DND-41 (cell line): ENCODE results near the gene SIRT2.
"Not testable (repeated sequence)": the region's sequence is repeated elsewhere in the genome, so short reads cannot be mapped to it uniquely, and the experiment has no call there.

ENCODE experiments used
- ATAC-seq: fragments of 200-7000 bp; cut with Tn5 transposase; 3 replicates; pipeline ENCODE4 v1.9.1; 2021; ENCODE audit warnings: low read depth; ENCODE audit not compliant: insufficient read depth
- DNase-seq: peaks from one replicate; pipeline ENCODE4 v3.0.0-alpha.2; 2020
- H2AFZ ChIP-seq: 2 replicates; pipeline ENCODE4 v1.6.0; 2012; ENCODE audit warnings: low read depth, low read length
- H3K27ac ChIP-seq: 2 replicates; pipeline ENCODE4 v1.5.1; 2012; ENCODE audit warnings: low read length, inconsistent platforms
- H3K27me3 ChIP-seq: fragments of 200-600 bp; sonication (generic); 2 replicates; pipeline ENCODE4 v1.6.0; 2012; ENCODE audit warnings: low read length, mild to moderate bottlenecking, inconsistent platforms; ENCODE audit not compliant: insufficient read depth, poor library complexity
- H3K36me3 ChIP-seq: 2 replicates; pipeline ENCODE4 v1.5.1; 2012; ENCODE audit warnings: low read length, inconsistent platforms; ENCODE audit not compliant: insufficient read depth
- H3K4me1 ChIP-seq: 2 replicates; pipeline ENCODE4 v1.5.1; 2012; ENCODE audit warnings: mild to moderate bottlenecking, low read length; ENCODE audit not compliant: insufficient read depth
- H3K4me2 ChIP-seq: 2 replicates; pipeline ENCODE4 v1.6.0; 2012; ENCODE audit warnings: mild to moderate bottlenecking, moderate library complexity, low read length, inconsistent platforms; ENCODE audit not compliant: insufficient read depth
- H3K4me3 ChIP-seq, 2 experiments: fragments of 200-600 bp in 1 of 2; shearing (Covaris generic) in 1 of 2; 2 replicates each; pipeline ENCODE4 v1.5.1; 2012 to 2016; ENCODE audit warnings: inconsistent platforms in 2 of 2, low read length in 2 of 2, mild to moderate bottlenecking in 2 of 2, low read depth in 1 of 2, moderate library complexity in 1 of 2
- H3K79me2 ChIP-seq: 2 replicates; pipeline ENCODE4 v1.6.0; 2012; ENCODE audit warnings: low read length, inconsistent platforms; ENCODE audit not compliant: insufficient read depth
- H3K9ac ChIP-seq: 2 replicates; pipeline ENCODE4 v1.6.0; 2012; ENCODE audit warnings: low read depth, mild to moderate bottlenecking, inconsistent platforms, low read length, moderate library complexity
- H3K9me3 ChIP-seq: 2 replicates; pipeline ENCODE4 v1.5.1; 2012; ENCODE audit warnings: low read length, moderate library complexity, mild to moderate bottlenecking, inconsistent platforms; ENCODE audit not compliant: insufficient read depth, severe bottlenecking
- H4K20me1 ChIP-seq: 2 replicates; pipeline ENCODE4 v1.6.0; 2012; ENCODE audit warnings: low read length; ENCODE audit not compliant: insufficient read depth
- EZH2 ChIP-seq: IDR thresholded peaks from 3 replicates; pipeline ENCODE4 v1.6.1; 2012; ENCODE audit warnings: borderline replicate concordance, low read depth, mild to moderate bottlenecking, moderate library complexity, low read length, inconsistent platforms; ENCODE audit not compliant: severe bottlenecking
- TF ChIP-seq, protein P1 (sequence below): IDR thresholded peaks from 2 replicates; pipeline ENCODE4 v1.5.1; 2012; ENCODE audit warnings: borderline replicate concordance, low read length, moderate library complexity, mild to moderate bottlenecking; ENCODE audit not compliant: poor library complexity, severe bottlenecking; ENCODE audit errors: extremely low read depth

SIRT2 gene

DNA sequence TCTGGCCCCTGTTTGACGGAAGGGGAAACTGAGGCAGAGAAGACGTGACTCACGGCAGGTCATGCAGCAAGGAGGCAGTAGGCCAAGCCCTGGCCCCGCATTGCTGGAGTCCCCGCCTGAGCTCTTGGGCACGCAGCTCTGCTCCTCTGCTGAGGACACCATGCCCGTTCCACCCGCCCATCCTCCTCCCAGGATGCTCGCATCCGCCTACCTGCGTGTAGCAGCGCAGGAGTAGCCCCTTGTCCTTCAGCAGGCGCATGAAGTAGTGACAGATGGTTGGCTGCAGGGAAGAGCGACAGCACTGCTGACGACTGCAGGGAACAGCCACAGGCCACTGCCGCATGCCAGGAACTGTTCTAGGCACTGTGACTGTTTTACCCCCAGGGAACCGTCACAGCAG lies 10.5 kb downstream of the SIRT2 start:
- H3K4me3 ChIP-seq = no peak overlapping the region
- H3K36me3 ChIP-seq = peaks cover 29% of the 10 kb centered on the region
- ATAC-seq = no peak
- H3K27me3 ChIP-seq = no peaks in the 10 kb centered on the region
- H3K27ac ChIP-seq = no peak overlapping the region
- H3K4me1 ChIP-seq = no peaks in the 10 kb centered on the region
- H4K20me1 ChIP-seq = no peaks in the 10 kb centered on the region
- no peak for DNase-seq
- no peaks in the 10 kb centered on the region for H3K9me3 ChIP-seq
- no peak overlapping the region for H3K4me2 ChIP-seq
- no peak for TF ChIP-seq EZH2
- no peak overlapping the region for H3K9ac ChIP-seq
- no peaks in the 10 kb centered on the region for H3K79me2 ChIP-seq
- no peak overlapping the region for H2AFZ ChIP-seq

DNA sequence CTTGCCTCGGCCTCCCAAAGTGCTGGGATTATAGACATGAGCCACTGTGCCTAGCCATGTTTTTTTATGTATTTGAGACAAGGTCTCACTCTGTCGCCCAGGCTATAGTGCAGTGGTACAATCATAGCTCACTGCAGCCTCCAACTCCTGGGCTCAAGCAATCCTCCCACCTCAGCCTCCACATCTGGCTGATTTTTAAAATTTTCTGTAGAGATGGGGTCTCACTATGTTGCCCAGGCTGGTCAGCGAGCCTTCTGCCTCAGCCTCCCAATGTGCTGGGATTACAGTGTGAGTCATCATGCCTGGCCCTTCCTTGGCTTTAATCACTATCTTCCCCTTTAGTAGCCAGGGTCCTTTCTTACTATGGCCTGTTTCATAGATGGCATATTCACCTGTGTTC lies 14.7 kb downstream of the SIRT2 start:
- H4K20me1 ChIP-seq, H2AFZ ChIP-seq, H3K9ac ChIP-seq, H3K27me3 ChIP-seq, ATAC-seq, H3K9me3 ChIP-seq, DNase-seq, H3K4me3 ChIP-seq, H3K4me2 ChIP-seq, H3K4me1 ChIP-seq, H3K27ac ChIP-seq, H3K79me2 ChIP-seq: not testable (repeated sequence)
- H3K36me3 ChIP-seq = peaks cover 42% of the 10 kb centered on the region

DNA sequence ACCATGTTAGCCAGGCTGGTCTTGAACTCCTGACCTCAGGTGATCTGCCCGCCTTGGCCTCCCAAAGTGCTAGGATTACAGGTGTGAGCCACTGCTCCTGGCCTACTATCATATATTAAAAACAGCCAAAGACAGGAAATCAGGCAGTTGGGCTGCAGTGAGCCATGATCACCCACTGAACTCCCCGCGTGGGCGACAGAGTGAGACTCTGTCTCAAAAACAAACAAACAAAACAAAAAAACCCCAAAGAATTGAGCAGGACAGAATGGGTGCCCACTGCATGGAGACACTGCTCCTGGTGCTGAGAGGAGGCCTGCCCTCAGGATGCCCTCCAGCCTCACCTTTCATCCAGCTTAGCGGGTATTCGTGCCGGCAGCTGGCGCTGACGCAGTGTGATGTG lies 16.1 kb downstream of the SIRT2 start:
- DNase-seq (no peak), ATAC-seq (no peak)
- H3K4me2 ChIP-seq = no peak overlapping the region
- H3K4me1 ChIP-seq = peaks cover 13% of the 10 kb centered on the region
- no peaks in the 10 kb centered on the region for H3K27me3 ChIP-seq
- H3K79me2 ChIP-seq = no peaks in the 10 kb centered on the region
- H3K27ac ChIP-seq = no peak overlapping the region
- peaks cover 28% of the 10 kb centered on the region for H3K36me3 ChIP-seq
- H3K9ac ChIP-seq = no peak overlapping the region
- H3K9me3 ChIP-seq = no peaks in the 10 kb centered on the region
- TF ChIP-seq, protein P1, sequence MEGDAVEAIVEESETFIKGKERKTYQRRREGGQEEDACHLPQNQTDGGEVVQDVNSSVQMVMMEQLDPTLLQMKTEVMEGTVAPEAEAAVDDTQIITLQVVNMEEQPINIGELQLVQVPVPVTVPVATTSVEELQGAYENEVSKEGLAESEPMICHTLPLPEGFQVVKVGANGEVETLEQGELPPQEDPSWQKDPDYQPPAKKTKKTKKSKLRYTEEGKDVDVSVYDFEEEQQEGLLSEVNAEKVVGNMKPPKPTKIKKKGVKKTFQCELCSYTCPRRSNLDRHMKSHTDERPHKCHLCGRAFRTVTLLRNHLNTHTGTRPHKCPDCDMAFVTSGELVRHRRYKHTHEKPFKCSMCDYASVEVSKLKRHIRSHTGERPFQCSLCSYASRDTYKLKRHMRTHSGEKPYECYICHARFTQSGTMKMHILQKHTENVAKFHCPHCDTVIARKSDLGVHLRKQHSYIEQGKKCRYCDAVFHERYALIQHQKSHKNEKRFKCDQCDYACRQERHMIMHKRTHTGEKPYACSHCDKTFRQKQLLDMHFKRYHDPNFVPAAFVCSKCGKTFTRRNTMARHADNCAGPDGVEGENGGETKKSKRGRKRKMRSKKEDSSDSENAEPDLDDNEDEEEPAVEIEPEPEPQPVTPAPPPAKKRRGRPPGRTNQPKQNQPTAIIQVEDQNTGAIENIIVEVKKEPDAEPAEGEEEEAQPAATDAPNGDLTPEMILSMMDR = no peak
- TF ChIP-seq EZH2 = no peak
- no peaks in the 10 kb centered on the region for H4K20me1 ChIP-seq
- no peak overlapping the region for H2AFZ ChIP-seq
- no peak overlapping the region for H3K4me3 ChIP-seq

DNA sequence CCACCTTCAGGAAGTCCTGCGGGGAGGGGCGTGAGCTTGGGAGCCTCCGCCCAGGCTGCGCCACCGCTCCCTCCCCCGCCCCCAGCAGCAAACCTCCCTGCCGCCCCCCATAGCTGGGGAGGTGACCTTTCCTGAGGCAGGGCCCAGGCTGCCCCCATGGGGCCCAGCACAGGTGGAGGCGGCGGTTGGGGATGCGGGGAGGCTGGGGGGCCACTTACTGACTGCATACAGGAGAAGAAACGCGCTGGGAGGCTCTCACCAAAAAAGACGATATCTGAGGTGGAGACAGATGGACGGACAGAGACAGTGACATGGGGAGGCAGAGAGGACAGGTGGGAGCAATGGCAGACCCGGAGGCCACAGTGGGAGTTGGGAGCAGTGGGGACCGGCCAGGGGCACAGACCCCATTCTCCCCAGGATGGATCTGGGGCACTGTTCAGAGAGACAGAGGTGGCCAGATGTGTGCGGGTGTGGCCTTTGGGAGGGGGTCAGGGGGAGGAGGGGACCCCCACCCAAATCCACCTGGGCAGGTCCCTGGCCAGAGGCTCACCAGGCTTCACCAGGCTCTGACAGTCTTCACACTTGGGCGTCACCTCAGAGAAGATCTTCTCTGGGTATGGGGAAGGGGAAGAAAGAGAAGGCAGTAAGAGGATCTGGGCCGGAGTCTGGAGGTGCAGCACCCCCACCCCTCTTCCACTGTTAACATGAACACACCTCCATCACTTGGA lies 18.4 kb downstream of the SIRT2 start:
- Histone ChIP-seq H3K9me3 (no peaks in the 10 kb centered on the region), H3K36me3 (peaks cover 21% of the 10 kb centered on the region), H3K79me2 (no peaks in the 10 kb centered on the region), H3K4me2 (no peak overlapping the region), H4K20me1 (no peaks in the 10 kb centered on the region), H3K4me1 (peaks cover 18% of the 10 kb centered on the region), H3K27me3 (no peaks in the 10 kb centered on the region), H3K9ac (no peak overlapping the region), H3K27ac (no peak overlapping the region), H2AFZ (no peak overlapping the region), H3K4me3 (no peak overlapping the region)
- TF ChIP-seq, protein P1 = no peak
- TF ChIP-seq EZH2 = no peak
- ATAC-seq = no peak
- DNase-seq = no peak
